K562 (cell line): ENCODE results near the gene NAIF1. TPM values are rescaled to one million over a fixed set of nuclear protein-coding genes. Genes with fewer than 3 reads are reported as not detected.

Source experiments
- CC2D1A ChIP-seq: fragments of 450-650 bp; IDR thresholded peaks from 2 replicates; pipeline ENCODE4 v1.6.1; 2017; ENCODE audit warnings: mild to moderate bottlenecking
- CREM ChIP-seq: IDR thresholded peaks from 2 replicates; pipeline ENCODE4 v1.6.1; 2014; ENCODE audit warnings: antibody characterized with exemption, low read depth
- CTBP1 ChIP-seq: fragments of 450-650 bp; IDR thresholded peaks from 2 replicates; pipeline ENCODE4 v1.6.1; 2016; ENCODE audit warnings: borderline replicate concordance
- DEAF1 ChIP-seq: fragments of 450-650 bp; formaldehyde crosslinking; IDR thresholded peaks from 2 replicates; pipeline ENCODE4 v1.4.0; 2020; ENCODE audit warnings: mild to moderate bottlenecking, moderate library complexity
- ETV5 ChIP-seq: sonication (generic); formaldehyde crosslinking; IDR thresholded peaks from 2 replicates; pipeline ENCODE4 v1.4.0; 2020; ENCODE audit warnings: low read depth, mild to moderate bottlenecking, missing genetic modification reagents
- JUND ChIP-seq, 2 experiments: IDR thresholded peaks; 2 replicates in 1 of 2; 3 replicates in 1 of 2; pipeline ENCODE4 v1.6.1; 2011; ENCODE audit warnings: borderline replicate concordance in 2 of 2, low read depth in 2 of 2, low read length in 2 of 2, improper control_type of control experiment in 1 of 2, missing biosample characterization in 1 of 2, missing genetic modification characterization in 1 of 2, missing genetic modification reagents in 1 of 2
- MAX ChIP-seq: sonication (generic); formaldehyde crosslinking; IDR thresholded peaks from 2 replicates; pipeline ENCODE4 v1.9.0; 2022; ENCODE audit warnings: mild to moderate bottlenecking, missing genetic modification reagents
- MYC ChIP-seq, 2 experiments: fragments of 250-450 bp in 1 of 2; sonication (Bioruptor Pico) in 1 of 2; IDR thresholded peaks; 2 replicates each; pipeline versions ENCODE4 v1.5.1 to v1.6.1; 2012 to 2021; ENCODE audit warnings: low read depth in 2 of 2, borderline replicate concordance in 1 of 2, improper control_type of control experiment in 1 of 2, low read length in 1 of 2, mild to moderate bottlenecking in 1 of 2, moderate library complexity in 1 of 2
- NR2C2 ChIP-seq, 2 experiments: fragments of 200-800 bp in 1 of 2; sonication (Bioruptor generic) in 1 of 2; sonication (generic) in 1 of 2; formaldehyde crosslinking in 1 of 2; IDR thresholded peaks; 2 replicates each; pipeline versions ENCODE4 v1.6.1 to v1.8.0; 2016 to 2022; ENCODE audit warnings: mild to moderate bottlenecking in 1 of 2, missing compliant biosample characterization in 1 of 2, missing genetic modification characterization in 1 of 2, missing genetic modification reagents in 1 of 2
- RB1 ChIP-seq: fragments of 450-650 bp; IDR thresholded peaks from 2 replicates; pipeline ENCODE4 v1.6.1; 2017; ENCODE audit warnings: low read depth, mild to moderate bottlenecking
- SMARCA4 ChIP-seq: fragments of 450-650 bp; IDR thresholded peaks from 2 replicates; pipeline ENCODE4 v1.6.1; 2016
- SP1 ChIP-seq: sonication (generic); formaldehyde crosslinking; IDR thresholded peaks from 2 replicates; pipeline ENCODE4 v1.8.1; 2022; ENCODE audit warnings: mild to moderate bottlenecking, missing genetic modification reagents
- VEZF1 ChIP-seq: fragments of 200-800 bp; sonication (Bioruptor generic); IDR thresholded peaks from 2 replicates; pipeline ENCODE4 v1.6.1; 2017; ENCODE audit warnings: missing genetic modification characterization, missing compliant biosample characterization
- ZBTB33 ChIP-seq: sonication (generic); formaldehyde crosslinking; IDR thresholded peaks from 2 replicates; pipeline ENCODE4 v1.8.1; 2023; ENCODE audit warnings: mild to moderate bottlenecking, missing genetic modification reagents
- ZBTB9 ChIP-seq: fragments of 450-650 bp; formaldehyde crosslinking; IDR thresholded peaks from 2 replicates; pipeline ENCODE4 v1.4.0; 2020; ENCODE audit warnings: mild to moderate bottlenecking, moderate library complexity
- polyA plus RNA-seq, 8 experiments: library from polyadenylated mRNA; depleted of rRNA in 4 of 8; stranded (reverse) in 5 of 8; unstranded in 3 of 8; fragments of >200 nt; fragmentation: Nextera tagmentation in 2 of 8; fragmentation: Illumina TruSeq in 1 of 8; extraction: Ambion mirVana in 2 of 8; extraction: Trizol in 1 of 8; gene quantifications; 2 replicates each; pipeline versions ENCODE4 v1.2.1 to v1.2.3, GENCODE V29; 2011 to 2014; ENCODE audit warnings: inconsistent platforms in 1 of 8, missing spikeins in 1 of 8
- total RNA-seq, 7 experiments: library from RNA; depleted of rRNA in 6 of 7; stranded (reverse); fragments of >200 nt in 6 of 7; fragmentation: Illumina TruSeq in 2 of 7; extraction: Trizol in 2 of 7; gene quantifications; 2 replicates each; pipeline versions ENCODE4 v1.2.1 to v1.2.3, GENCODE V29; 2011 to 2021; ENCODE audit warnings: low replicate concordance in 1 of 7

Gene NAIF1
- total and polyA plus RNA-seq, 9 of the 15 experiments (the other 6 are each of a cell fraction or from before 2014, with no cell fraction given) = 4.8 to 26.6 (median 17.2) TPM

- peak; percentile 90 for TF ChIP-seq DEAF1 (CRISPR knock-in tag)
- TF ChIP-seq CTBP1 = peak; percentile 79
- no peak for TF ChIP-seq ZBTB33
- peak; percentile 80 for TF ChIP-seq CC2D1A
- TF ChIP-seq VEZF1 (CRISPR knock-in tag) = peak; percentile 40; the same call in 1 of the 2 replicates
- TF ChIP-seq MYC (IDR thresholded peaks at IDR 0.05; ENCODE audit: low read depth, low read length) = peak; percentile 95
- TF ChIP-seq MYC (CRISPR knock-in tag; IDR thresholded peaks at IDR 0.05; ENCODE audit: borderline replicate concordance, low read depth) = no peak
- TF ChIP-seq ETV5 (CRISPR knock-in tag) = peak; percentile 31; the same call in 1 of the 2 replicates
- peak; percentile 83 for TF ChIP-seq RB1
- TF ChIP-seq ZBTB9 (CRISPR knock-in tag) = peak; percentile 52; the same call in 1 of the 2 replicates
- peak; percentile 67 for TF ChIP-seq JUND (IDR thresholded peaks at IDR 0.05; ENCODE audit: borderline replicate concordance, low read depth, low read length)
- TF ChIP-seq JUND (tag; IDR thresholded peaks at IDR 0.05; ENCODE audit: borderline replicate concordance, low read depth, low read length) = peak; percentile 34; the same call in 1 of the 3 replicates
- TF ChIP-seq SP1 (CRISPR knock-in tag) = 0 out of 2 replicates have a peak, but pooled peaks have one; percentile 40
- TF ChIP-seq CREM = 0 out of 2 replicates have a peak, but pooled peaks have one; percentile 42
- peak; percentile 72; the same call in 1 of the 2 replicates for TF ChIP-seq MAX (CRISPR knock-in tag)
- no peak for TF ChIP-seq NR2C2 (CRISPR knock-in tag; IDR thresholded peaks at IDR 0.05)
- 0 out of 2 replicates have a peak, but pooled peaks have one; percentile 17 for TF ChIP-seq NR2C2 (tag; IDR thresholded peaks at IDR 0.05)
- TF ChIP-seq SMARCA4 = 0 out of 2 replicates have a peak, but pooled peaks have one; percentile 13
Measured at GRCh38 chr9:128034821-128035652, 32.1 kb downstream of the NAIF1 start (continued).
